OCI-LY7 (cell line): ENCODE data around the gene PRRX1. TPM values are rescaled to one million over a fixed set of nuclear protein-coding genes. Genes with fewer than 3 reads are reported as not detected.

Source experiments
- BruUV-seq: library from RNA; stranded (reverse); fragments of 400-500 nt; replicated peaks from 2 replicates; lab custom pipeline; 2021; lab: Mats Ljungman, UMichigan
- CTCF ChIA-PET: fragments of 300-600 bp; sonication (Branson Sonifier 250); formaldehyde crosslinking; loops from one replicate; lab custom pipeline; 2022; ENCODE audit warnings: antibody characterized with exemption; ENCODE audit not compliant: unreplicated experiment; lab: Charles Lee
- POLR2A ChIA-PET: fragments of 300-600 bp; sonication (Branson Sonifier 250); formaldehyde crosslinking; loops from one replicate; lab custom pipeline; 2022; ENCODE audit warnings: antibody characterized with exemption; lab: Charles Lee
- DNase-seq: peaks from one replicate; pipeline ENCODE4 v3.0.0-alpha.2; 2015; ENCODE audit warnings: low spot score
- H2AFZ ChIP-seq: fragments of 200-600 bp; sonication (generic), shearing (Covaris generic); 2 replicates; pipeline ENCODE4 v1.6.1; 2014; ENCODE audit warnings: mild to moderate bottlenecking, antibody characterized with exemption, low read length, moderate library complexity
- H3K27ac ChIP-seq: fragments of 200-600 bp; sonication (generic); 2 replicates; pipeline ENCODE4 v1.5.1; 2014; ENCODE audit warnings: mixed run types, low read depth, mild to moderate bottlenecking, moderate library complexity, low read length, inconsistent platforms; ENCODE audit not compliant: poor library complexity, severe bottlenecking
- H3K36me3 ChIP-seq: fragments of 200-600 bp; sonication (generic); 2 replicates; pipeline ENCODE4 v1.6.1; 2014; ENCODE audit warnings: mild to moderate bottlenecking, antibody characterized with exemption, low read length, moderate library complexity, mixed read lengths; ENCODE audit not compliant: insufficient read depth
- H3K4me1 ChIP-seq: fragments of 200-600 bp; sonication (generic); 2 replicates; pipeline ENCODE4 v1.5.1; 2014; ENCODE audit warnings: mild to moderate bottlenecking, low read length; ENCODE audit not compliant: insufficient read depth, poor library complexity, severe bottlenecking
- H3K4me2 ChIP-seq: fragments of 200-600 bp; sonication (generic); 2 replicates; pipeline ENCODE4 v1.6.1; 2014; ENCODE audit warnings: mild to moderate bottlenecking, low read length
- H3K4me3 ChIP-seq: fragments of 200-600 bp; sonication (generic); 2 replicates; pipeline ENCODE4 v1.5.1; 2014; ENCODE audit warnings: mild to moderate bottlenecking, low read depth, low read length; ENCODE audit not compliant: poor library complexity, severe bottlenecking
- H3K79me2 ChIP-seq: fragments of 200-600 bp; sonication (generic); 2 replicates; pipeline ENCODE4 v1.6.1; 2016; ENCODE audit warnings: low read depth, mild to moderate bottlenecking, low read length, moderate library complexity, mixed read lengths; ENCODE audit not compliant: insufficient read depth
- H3K9me2 ChIP-seq: fragments of 200-600 bp; sonication (generic); 2 replicates; pipeline ENCODE4 v1.6.1; 2016; ENCODE audit warnings: mild to moderate bottlenecking, low read length, mixed read lengths; ENCODE audit not compliant: insufficient read depth
- H3K9me3 ChIP-seq: fragments of 200-600 bp; sonication (generic); 2 replicates; pipeline ENCODE4 v1.6.1; 2014; ENCODE audit warnings: mild to moderate bottlenecking, mixed run types, low read length, mixed read lengths
- H4K20me1 ChIP-seq: fragments of 200-600 bp; sonication (generic); 2 replicates; pipeline ENCODE4 v1.6.1; 2014; ENCODE audit warnings: mild to moderate bottlenecking, antibody characterized with exemption, low read length, moderate library complexity, mixed read lengths; ENCODE audit not compliant: insufficient read depth
- EZH2phosphoT487 ChIP-seq: fragments of 200-600 bp; sonication (generic); IDR thresholded peaks from 2 replicates; pipeline ENCODE4 v1.6.1; 2018; ENCODE audit warnings: low read depth, borderline replicate concordance, mild to moderate bottlenecking, mixed run types, antibody characterized with exemption, low read length, moderate library complexity, mixed read lengths
- intact Hi-C: fragments of 100-400 bp; cut with micrococcal nuclease; formaldehyde crosslinking; loops from one replicate; pipeline ENCODE4 v1.10.0; 2022; ENCODE audit not compliant: unreplicated experiment
- total RNA-seq, 2 experiments: library from RNA; depleted of rRNA in 1 of 2; stranded (reverse); fragments of >200 nt in 1 of 2; shearing (Covaris generic) in 1 of 2; gene quantifications; 2 replicates each; pipeline ENCODE4 v1.2.3, GENCODE V29; 2014 to 2022
- TF ChIP-seq, protein P1 (sequence below): fragments of 200-600 bp; sonication (generic); conservative IDR thresholded peaks from 2 replicates; pipeline ENCODE4 v1.5.1; 2014; ENCODE audit warnings: mild to moderate bottlenecking, antibody characterized with exemption, low read length, moderate library complexity, mixed read lengths

The PRRX1 gene
- total RNA-seq, 2 experiments from 2014 or later = not detected

DNA sequence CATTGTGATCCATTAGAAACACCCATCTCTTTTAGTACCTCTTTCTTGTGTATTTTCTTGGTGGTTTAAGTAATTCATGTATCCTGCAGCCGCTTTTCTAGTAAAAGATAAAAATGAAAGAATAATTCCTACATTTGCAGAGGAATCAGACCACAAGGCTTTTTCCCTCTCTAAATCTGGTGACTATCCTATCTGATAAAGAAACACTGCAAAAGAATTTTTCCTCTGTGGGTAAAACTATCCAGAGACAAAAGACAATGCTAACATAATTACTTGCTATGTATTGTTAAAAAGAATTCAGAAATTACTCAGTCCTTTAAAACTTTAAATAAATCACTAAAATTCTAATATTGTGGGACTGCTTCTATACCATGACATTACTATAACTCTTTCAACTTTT lies 51.0 kb downstream of the PRRX1 start:
- no peak overlapping the region for H3K4me2 ChIP-seq
- H3K27ac ChIP-seq = no peak overlapping the region
- no TSS peak for BruUV-seq
- no peaks in the 10 kb centered on the region for H3K79me2 ChIP-seq
- ChIA-PET CTCF (no interaction called here), POLR2A (no interaction called here)
- TF ChIP-seq, protein P1, sequence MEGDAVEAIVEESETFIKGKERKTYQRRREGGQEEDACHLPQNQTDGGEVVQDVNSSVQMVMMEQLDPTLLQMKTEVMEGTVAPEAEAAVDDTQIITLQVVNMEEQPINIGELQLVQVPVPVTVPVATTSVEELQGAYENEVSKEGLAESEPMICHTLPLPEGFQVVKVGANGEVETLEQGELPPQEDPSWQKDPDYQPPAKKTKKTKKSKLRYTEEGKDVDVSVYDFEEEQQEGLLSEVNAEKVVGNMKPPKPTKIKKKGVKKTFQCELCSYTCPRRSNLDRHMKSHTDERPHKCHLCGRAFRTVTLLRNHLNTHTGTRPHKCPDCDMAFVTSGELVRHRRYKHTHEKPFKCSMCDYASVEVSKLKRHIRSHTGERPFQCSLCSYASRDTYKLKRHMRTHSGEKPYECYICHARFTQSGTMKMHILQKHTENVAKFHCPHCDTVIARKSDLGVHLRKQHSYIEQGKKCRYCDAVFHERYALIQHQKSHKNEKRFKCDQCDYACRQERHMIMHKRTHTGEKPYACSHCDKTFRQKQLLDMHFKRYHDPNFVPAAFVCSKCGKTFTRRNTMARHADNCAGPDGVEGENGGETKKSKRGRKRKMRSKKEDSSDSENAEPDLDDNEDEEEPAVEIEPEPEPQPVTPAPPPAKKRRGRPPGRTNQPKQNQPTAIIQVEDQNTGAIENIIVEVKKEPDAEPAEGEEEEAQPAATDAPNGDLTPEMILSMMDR = no peak
- TF ChIP-seq EZH2phosphoT487 = no peak
- no peak overlapping the region for H3K4me3 ChIP-seq
- no peaks in the 10 kb centered on the region for H4K20me1 ChIP-seq
- H3K9me3 ChIP-seq = no peaks in the 10 kb centered on the region
- intact Hi-C loops = no loop called here
- DNase-seq = no peak
- H3K9me2 ChIP-seq = no peaks in the 10 kb centered on the region
- H2AFZ ChIP-seq = no peak overlapping the region
- no peaks in the 10 kb centered on the region for H3K36me3 ChIP-seq
- no peaks in the 10 kb centered on the region for H3K4me1 ChIP-seq

DNA sequence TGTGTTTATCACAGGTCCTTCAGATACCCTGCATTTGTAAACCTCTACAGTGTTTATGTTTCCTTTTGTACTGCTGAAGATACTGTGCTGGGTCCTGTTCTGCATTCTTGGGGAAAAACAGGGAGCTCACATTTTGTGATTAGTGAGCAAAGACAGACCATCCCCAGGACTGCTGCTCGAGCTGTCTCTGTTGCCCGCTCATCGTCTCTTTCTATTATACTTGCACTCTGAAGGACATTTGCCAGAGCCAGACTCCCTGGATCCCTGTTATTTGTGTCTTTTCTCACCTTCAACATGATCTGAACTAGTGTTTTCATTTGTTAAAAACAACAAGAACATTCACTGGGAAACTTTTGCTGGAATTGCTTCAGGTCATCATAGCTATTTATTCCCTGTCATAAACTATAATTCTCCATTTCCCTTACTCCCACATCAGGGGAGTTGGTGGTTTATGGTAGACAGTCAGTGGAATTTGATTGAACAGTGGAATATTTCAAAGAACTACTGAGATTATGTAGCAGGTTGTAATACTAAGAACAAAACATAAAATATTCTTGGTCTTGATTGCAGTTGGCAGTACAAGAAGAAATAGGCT lies 53.0 kb downstream of the PRRX1 start:
- no peak overlapping the region for H3K4me2 ChIP-seq
- H3K9me2 ChIP-seq = no peaks in the 10 kb centered on the region
- POLR2A ChIA-PET = interaction anchor here (0.6 kb wide), 1 partner anchor 681 kb away, joined by 3 read pairs; no protein-coding TSS in a partner anchor
- H3K36me3 ChIP-seq = no peaks in the 10 kb centered on the region
- CTCF ChIA-PET = no interaction called here
- no peak for DNase-seq
- no peak overlapping the region for H3K27ac ChIP-seq
- H2AFZ ChIP-seq = no peak overlapping the region
- no peak overlapping the region for H3K4me3 ChIP-seq
- H3K79me2 ChIP-seq = no peaks in the 10 kb centered on the region
- H4K20me1 ChIP-seq = no peaks in the 10 kb centered on the region
- no peaks in the 10 kb centered on the region for H3K9me3 ChIP-seq
- BruUV-seq = no TSS peak
- intact Hi-C loops = no loop called here
- no peaks in the 10 kb centered on the region for H3K4me1 ChIP-seq
- TF ChIP-seq, protein P1 = no peak
- TF ChIP-seq EZH2phosphoT487 = no peak

DNA sequence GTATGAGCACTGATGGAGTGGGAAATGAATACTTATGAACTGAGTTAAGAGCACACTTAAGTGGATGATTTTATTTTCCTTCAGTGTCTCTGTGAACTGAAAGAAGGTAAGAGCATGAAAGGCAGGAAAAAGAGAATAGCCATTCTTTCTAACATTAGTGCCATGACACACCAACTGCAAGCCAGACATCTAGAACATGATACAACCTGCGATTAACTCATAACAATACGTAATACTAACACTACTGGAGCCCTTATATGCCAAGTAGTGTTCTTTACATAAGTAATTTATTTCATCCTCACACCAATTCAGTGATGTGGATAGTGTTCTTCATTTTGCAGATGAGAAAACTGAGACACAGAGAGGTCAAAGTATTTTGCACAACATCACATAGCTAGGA lies 56.7 kb downstream of the PRRX1 start:
- POLR2A ChIA-PET = no interaction called here
- no TSS peak for BruUV-seq
- Histone ChIP-seq H3K9me2 (no peaks in the 10 kb centered on the region), H3K27ac (no peak overlapping the region), H3K36me3 (no peaks in the 10 kb centered on the region), H3K4me3 (no peak overlapping the region), H4K20me1 (no peaks in the 10 kb centered on the region), H3K4me2 (no peak overlapping the region), H3K4me1 (no peaks in the 10 kb centered on the region), H2AFZ (no peak overlapping the region), H3K9me3 (no peaks in the 10 kb centered on the region), H3K79me2 (no peaks in the 10 kb centered on the region)
- TF ChIP-seq, protein P1 = no peak
- TF ChIP-seq EZH2phosphoT487 = no peak
- intact Hi-C loops = no loop called here
- no peak for DNase-seq
- CTCF ChIA-PET = no interaction called here
